AG04450 (cell line): ENCODE measurements around the gene ZNF687. TPM values are rescaled to one million over a fixed set of nuclear protein-coding genes. Genes with fewer than 3 reads are reported as not detected.

Source experiments
- CTCF ChIA-PET: fragments of 300-600, 350-600 bp; formaldehyde crosslinking; extraction: SDS; loops from one replicate; lab custom pipeline; 2022; ENCODE audit warnings: antibody characterized with exemption, inconsistent platforms; lab: Charles Lee
- POLR2A ChIA-PET: fragments of 350-600 bp; formaldehyde crosslinking; extraction: SDS; loops from one replicate; lab custom pipeline; 2021; ENCODE audit warnings: antibody characterized with exemption, inconsistent platforms; lab: Yijun Ruan, JAX
- DNase-seq: peaks from one replicate; pipeline ENCODE4 v3.0.0-alpha.2; 2011; ENCODE audit warnings: low read depth, low spot score
- H3K27ac ChIP-seq: one replicate; pipeline ENCODE4 v1.5.1; 2012; ENCODE audit warnings: low read depth, low read length, control low read depth
- H3K27me3 ChIP-seq: one replicate; pipeline ENCODE4 v1.6.0; 2012; ENCODE audit warnings: low read length; ENCODE audit not compliant: control insufficient read depth, insufficient read depth
- H3K4me3 ChIP-seq: 2 replicates; pipeline ENCODE4 v1.5.1; 2011; ENCODE audit warnings: mild to moderate bottlenecking, low read depth, low read length, control low read depth
- H3K9me3 ChIP-seq: 2 replicates; pipeline ENCODE4 v1.5.1; 2012; ENCODE audit warnings: low read length; ENCODE audit not compliant: control insufficient read depth, insufficient read depth
- CTCF ChIP-seq: IDR thresholded peaks from 2 replicates; pipeline ENCODE4 v1.5.1; 2011; ENCODE audit warnings: low read depth, low read length, control low read depth, inconsistent platforms
- polyA minus RNA-seq: library from RNA; depleted of rRNA, polyadenylated mRNA; stranded (reverse); fragments of >200 nt; gene quantifications from 2 replicates; pipeline ENCODE4 v1.2.3, GENCODE V29; 2011; rRNA and poly(A)+ RNA removed
- polyA plus RNA-seq: library from polyadenylated mRNA; depleted of rRNA; stranded (reverse); fragments of >200 nt; gene quantifications from 2 replicates; pipeline ENCODE4 v1.2.3, GENCODE V29; 2011; rRNA removed

Gene ZNF687
- 10.5 and 12.0 TPM in 2 replicates for polyA plus RNA-seq
- 28.0 and 37.7 TPM in 2 replicates for polyA minus RNA-seq

GRCh38 chr1:151281969-151282882 is at the start of gene ZNF687:
TSS of gene ZNF687 (plus strand) at chr1:151282299. CDS start at chr1:151286292, 3,993 bp downstream.
- H3K27me3 ChIP-seq = peaks cover 3% of the 10 kb centered on the region
- H3K9me3 ChIP-seq = peaks cover 4% of the 10 kb centered on the region; the same call in 1 of the 2 replicates
- peak within 1 kb of the TSS; percentile 100 for H3K27ac ChIP-seq
- ChIA-PET CTCF (interaction anchor here (0.8 to 1.9 kb wide), 6 partner anchors 10 to 93 kb away, joined by 3 to 9 read pairs (median 5); partner anchors contain the start of genes RFX5 and VPS72), POLR2A (interaction anchor here (0.5 to 1.6 kb wide), 15 partner anchors 13 to 1395 kb away, joined by 3 to 10 read pairs (median 3); partner anchors contain the start of genes PSMD4, SELENBP1 and VPS72)
- peak; percentile 100 for DNase-seq
- peak within 1 kb of the TSS; percentile 98 for H3K4me3 ChIP-seq
- no peak for TF ChIP-seq CTCF

- Histone ChIP-seq H3K27ac (no peak overlapping the region), H3K4me3 (no peak overlapping the region), H3K27me3 (no peaks in the 10 kb centered on the region), H3K9me3 (no peaks in the 10 kb centered on the region)
- DNase-seq = no peak
- ChIA-PET CTCF (interaction anchor here (0.6 to 0.8 kb wide), 3 partner anchors 15 to 39 kb away, joined by 3 to 4 read pairs (median 3); no protein-coding TSS in a partner anchor), POLR2A (no interaction called here)
- TF ChIP-seq CTCF = no peak
Observed at GRCh38 chr1:151235235-151235634, 46.9 kb upstream of the ZNF687 start.

GRCh38 chr1:151237678-151238466 is 44.2 kb upstream of the ZNF687 start:
- no peak for DNase-seq
- Histone ChIP-seq H3K4me3 (no peak overlapping the region), H3K27me3 (no peaks in the 10 kb centered on the region), H3K9me3 (no peaks in the 10 kb centered on the region), H3K27ac (no peak overlapping the region)
- POLR2A ChIA-PET = no interaction called here
- CTCF ChIA-PET = interaction anchor here (0.7 to 1.6 kb wide), 5 partner anchors 9 to 228 kb away, joined by 3 to 15 read pairs (median 4); no protein-coding TSS in a partner anchor
- TF ChIP-seq CTCF = no peak

GRCh38 chr1:151238467-151238739 is 43.7 kb upstream of the ZNF687 start:
- no peak overlapping the region for H3K4me3 ChIP-seq
- DNase-seq = peak; percentile 80
- ChIA-PET POLR2A (interaction anchor here (0.6 kb wide), 1 partner anchor 20 kb away, joined by 6 read pairs; no protein-coding TSS in a partner anchor), CTCF (interaction anchor here (1.0 to 1.6 kb wide), 3 partner anchors 9 to 139 kb away, joined by 4 to 15 read pairs (median 4); no protein-coding TSS in a partner anchor)
- H3K27me3 ChIP-seq = no peaks in the 10 kb centered on the region
- H3K9me3 ChIP-seq = no peaks in the 10 kb centered on the region
- no peak overlapping the region for H3K27ac ChIP-seq
- TF ChIP-seq CTCF = no peak
